ENCODE data around the gene PRRX2. TPM values are rescaled to one million over a fixed set of nuclear protein-coding genes. Genes with fewer than 3 reads are reported as not detected.

Gene PRRX2
- total RNA-seq = not detected

DNA sequence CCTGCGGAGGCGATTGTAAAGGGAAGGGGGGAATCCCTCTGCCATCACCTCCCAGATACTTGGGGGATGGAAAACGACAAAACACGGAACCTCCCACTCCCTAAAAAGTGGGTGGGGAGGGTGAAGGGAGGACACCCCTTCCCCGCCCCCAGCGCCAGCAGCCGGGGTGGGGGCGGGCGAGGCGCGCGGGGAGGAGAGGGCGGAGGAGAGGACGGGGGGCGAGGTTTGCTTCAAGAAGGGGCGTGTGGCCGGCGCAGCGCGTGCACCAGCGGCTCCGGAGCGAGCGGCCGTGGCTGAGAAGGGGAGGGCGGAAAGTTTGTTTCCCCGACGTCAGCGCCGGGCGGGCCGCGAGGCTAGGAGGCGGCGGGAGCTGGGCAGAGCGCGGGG lies at the start of gene PRRX2:
Gene PRRX2, plus strand, starts transcription at position 259 of the 387 bp plus-strand sequence. CDS start 221 bp downstream, outside the sequence.
- no peak for DNase-seq (ENCODE audit: low spot score)
- no peaks in the 10 kb centered on the region for H3K36me3 Mint-ChIP-seq
- H3K4me1 Mint-ChIP-seq (ENCODE audit: low read depth in 2 of 2) = peaks cover 0 to 4% of the 10 kb centered on the region in 2 donors
- ATAC-seq = peak; percentile 31 to 56
- H3K9me3 Mint-ChIP-seq = no peaks in the 10 kb centered on the region
- peaks cover 0 to 8% of the 10 kb centered on the region in 2 donors for H3K27me3 Mint-ChIP-seq
- peak within 1 kb of the TSS; percentile 71 for H3K4me3 Mint-ChIP-seq
- H3K27ac Mint-ChIP-seq = no peak within 1 kb of the TSS

- no peak overlapping the region for H3K4me3 Mint-ChIP-seq
- H3K4me1 Mint-ChIP-seq (ENCODE audit: low read depth in 2 of 2) = peaks cover 0 to 4% of the 10 kb centered on the region in 2 donors
- no peaks in the 10 kb centered on the region for H3K36me3 Mint-ChIP-seq
- H3K27me3 Mint-ChIP-seq = peaks cover 15 to 21% of the 10 kb centered on the region in 2 donors
- no peak overlapping the region for H3K27ac Mint-ChIP-seq
- H3K9me3 Mint-ChIP-seq = no peaks in the 10 kb centered on the region
- ATAC-seq = no peak
- DNase-seq (ENCODE audit: low spot score) = no peak
Measured at GRCh38 chr9:129617167-129617566, 48.3 kb upstream of the PRRX2 start.

GRCh38 chr9:129619787-129620668 lies 45.4 kb upstream of the PRRX2 start:
- Mint-ChIP-seq H3K9me3 (no peaks in the 10 kb centered on the region), H3K36me3 (no peaks in the 10 kb centered on the region), H3K27me3 (peaks cover 19 to 21% of the 10 kb centered on the region in 2 donors), H3K4me3 (no peak overlapping the region), H3K27ac (no peak overlapping the region), H3K4me1 (ENCODE audit: low read depth in 2 of 2) (peaks cover 13 to 14% of the 10 kb centered on the region in 2 donors)
- ATAC-seq (peak; percentile 15 to 52), DNase-seq (ENCODE audit: low spot score) (no peak)

GRCh38 chr9:129620669-129621295 lies 44.7 kb upstream of the PRRX2 start, which contains the start of gene C9orf50:
Gene C9orf50 (minus strand): TSS chr9:129621101. CDS start chr9:129620574, 527 bp downstream.
- H3K27ac Mint-ChIP-seq = no peak within 1 kb of the TSS
- peaks cover 14 to 19% of the 10 kb centered on the region in 2 donors for H3K4me1 Mint-ChIP-seq (ENCODE audit: low read depth in 2 of 2)
- H3K4me3 Mint-ChIP-seq = no peak within 1 kb of the TSS

GRCh38 chr9:129623331-129623730 lies 42.1 kb upstream of the PRRX2 start:
- Mint-ChIP-seq H3K4me1 (ENCODE audit: low read depth in 2 of 2) (peaks cover 27 to 33% of the 10 kb centered on the region in 2 donors), H3K27me3 (peaks cover 17% of the 10 kb centered on the region in 2 donors), H3K36me3 (no peaks in the 10 kb centered on the region), H3K27ac (peak overlapping the region in 1 of 2 donors; percentile 80), H3K9me3 (no peaks in the 10 kb centered on the region), H3K4me3 (peak overlapping the region; percentile 23)
- ATAC-seq (no peak), DNase-seq (ENCODE audit: low spot score) (no peak)

More at GRCh38 chr9:129620669-129621295, 44.7 kb upstream of the PRRX2 start, which contains the start of gene C9orf50:
- Mint-ChIP-seq H3K27me3 (peaks cover 19 to 21% of the 10 kb centered on the region in 2 donors), H3K9me3 (no peaks in the 10 kb centered on the region), H3K36me3 (no peaks in the 10 kb centered on the region)
- DNase-seq (ENCODE audit: low spot score) = no peak
- no peak for ATAC-seq

- H3K36me3 Mint-ChIP-seq = no peaks in the 10 kb centered on the region
- peak overlapping the region; percentile 60 for H3K4me3 Mint-ChIP-seq
- H3K27me3 Mint-ChIP-seq = peaks cover 8 to 11% of the 10 kb centered on the region in 2 donors
- H3K9me3 Mint-ChIP-seq = no peaks in the 10 kb centered on the region
- DNase-seq (ENCODE audit: low spot score) (no peak), ATAC-seq (peak in 1 of 2 donors; percentile 32)
- H3K4me1 Mint-ChIP-seq (ENCODE audit: low read depth in 2 of 2) = peaks cover 31 to 41% of the 10 kb centered on the region in 2 donors
- peak overlapping the region; percentile 80 to 83 for H3K27ac Mint-ChIP-seq
Measured at GRCh38 chr9:129624168-129624759, 41.2 kb upstream of the PRRX2 start.

GRCh38 chr9:129624947-129625346 lies 40.5 kb upstream of the PRRX2 start:
- Mint-ChIP-seq H3K36me3 (no peaks in the 10 kb centered on the region), H3K4me1 (ENCODE audit: low read depth in 2 of 2) (peaks cover 36 to 47% of the 10 kb centered on the region in 2 donors), H3K27me3 (peaks cover 5 to 11% of the 10 kb centered on the region in 2 donors), H3K9me3 (no peaks in the 10 kb centered on the region), H3K4me3 (peak overlapping the region; percentile 92), H3K27ac (peak overlapping the region; percentile 80 to 83)
- DNase-seq (ENCODE audit: low spot score) (no peak), ATAC-seq (peak; percentile 47 to 52)

GRCh38 chr9:129626079-129626624 lies 39.3 kb upstream of the PRRX2 start, which contains the start of gene NTMT1:
Gene NTMT1 (plus strand): TSS chr9:129626163. CDS start chr9:129632704, 6,541 bp downstream.
- H3K9me3 Mint-ChIP-seq = no peaks in the 10 kb centered on the region
- H3K27me3 Mint-ChIP-seq = peaks cover 2 to 8% of the 10 kb centered on the region in 2 donors
- peak within 1 kb of the TSS; percentile 92 for H3K4me3 Mint-ChIP-seq
- H3K36me3 Mint-ChIP-seq = no peaks in the 10 kb centered on the region
- peak; percentile 89 for DNase-seq (ENCODE audit: low spot score)
- peak within 1 kb of the TSS; percentile 80 to 83 for H3K27ac Mint-ChIP-seq
- H3K4me1 Mint-ChIP-seq (ENCODE audit: low read depth in 2 of 2) = peaks cover 44 to 49% of the 10 kb centered on the region in 2 donors
- ATAC-seq = peak; percentile 92 to 96

GRCh38 chr9:129626625-129627284 lies 38.7 kb upstream of the PRRX2 start:
- H3K36me3 Mint-ChIP-seq = no peaks in the 10 kb centered on the region
- peak overlapping the region; percentile 92 for H3K4me3 Mint-ChIP-seq
- no peaks in the 10 kb centered on the region for H3K9me3 Mint-ChIP-seq
- ATAC-seq = peak in 1 of 2 donors; percentile 41
- H3K27ac Mint-ChIP-seq = peak overlapping the region; percentile 80 to 83
- H3K4me1 Mint-ChIP-seq (ENCODE audit: low read depth in 2 of 2) = peaks cover 50 to 55% of the 10 kb centered on the region in 2 donors
- no peak for DNase-seq (ENCODE audit: low spot score)
- peaks cover 0 to 6% of the 10 kb centered on the region in 2 donors for H3K27me3 Mint-ChIP-seq

DNA sequence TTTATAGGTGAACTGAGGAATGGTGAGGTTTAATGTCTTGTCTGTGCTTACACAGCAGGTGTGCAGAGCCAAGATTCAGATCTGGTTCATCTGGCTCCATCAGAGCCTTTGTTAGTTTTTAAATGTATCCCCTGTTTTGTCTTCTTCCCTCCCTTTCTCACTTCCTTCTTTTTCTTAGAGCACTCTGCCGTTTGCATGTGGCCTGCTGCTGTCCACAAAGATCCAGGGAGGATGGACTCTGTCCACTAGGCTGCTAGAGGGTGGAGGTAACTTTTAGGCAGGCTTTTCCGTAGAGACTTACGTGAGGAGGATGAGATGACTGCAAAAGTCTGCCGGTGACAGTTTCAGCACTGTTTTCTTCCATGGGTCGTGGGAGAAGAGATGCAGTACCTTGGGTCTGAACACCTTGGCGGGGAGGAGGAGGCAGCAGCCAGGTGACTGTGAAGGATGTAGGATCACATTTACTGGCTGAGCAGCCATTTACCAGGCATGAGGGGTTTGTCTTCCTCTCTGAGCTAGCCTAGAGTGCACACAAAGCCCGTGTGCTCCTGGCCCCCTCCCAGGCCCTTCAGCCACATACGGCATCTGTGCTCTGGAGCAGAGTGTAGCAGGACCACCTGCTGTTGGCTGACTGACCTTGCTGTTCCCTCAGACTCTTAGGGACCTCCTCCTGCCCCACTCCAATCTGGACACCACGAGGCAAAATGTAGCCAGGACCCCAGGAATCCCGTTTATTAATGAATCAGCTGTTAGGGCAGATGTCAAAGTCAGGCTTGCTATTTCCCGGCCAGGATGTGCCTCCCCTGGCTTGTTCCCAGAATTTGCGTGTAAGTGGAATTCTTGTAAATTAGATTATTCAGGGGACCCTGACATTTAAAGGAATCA lies 37.6 kb upstream of the PRRX2 start:
- Mint-ChIP-seq H3K9me3 (no peaks in the 10 kb centered on the region), H3K36me3 (no peaks in the 10 kb centered on the region), H3K27me3 (peaks cover 0 to 6% of the 10 kb centered on the region in 2 donors), H3K4me3 (peak overlapping the region; percentile 92), H3K4me1 (ENCODE audit: low read depth in 2 of 2) (peaks cover 56 to 58% of the 10 kb centered on the region in 2 donors), H3K27ac (peak overlapping the region; percentile 80 to 83)
- DNase-seq (ENCODE audit: low spot score) = no peak
- no peak for ATAC-seq

GRCh38 chr9:129628709-129629108 lies 36.7 kb upstream of the PRRX2 start:
- Mint-ChIP-seq H3K4me1 (ENCODE audit: low read depth in 2 of 2) (peaks cover 53% of the 10 kb centered on the region in 2 donors), H3K36me3 (no peaks in the 10 kb centered on the region), H3K4me3 (peak overlapping the region; percentile 30), H3K9me3 (no peaks in the 10 kb centered on the region), H3K27ac (peak overlapping the region in 1 of 2 donors; percentile 26), H3K27me3 (no peaks in the 10 kb centered on the region)
- no peak for DNase-seq (ENCODE audit: low spot score)
- no peak for ATAC-seq

DNA sequence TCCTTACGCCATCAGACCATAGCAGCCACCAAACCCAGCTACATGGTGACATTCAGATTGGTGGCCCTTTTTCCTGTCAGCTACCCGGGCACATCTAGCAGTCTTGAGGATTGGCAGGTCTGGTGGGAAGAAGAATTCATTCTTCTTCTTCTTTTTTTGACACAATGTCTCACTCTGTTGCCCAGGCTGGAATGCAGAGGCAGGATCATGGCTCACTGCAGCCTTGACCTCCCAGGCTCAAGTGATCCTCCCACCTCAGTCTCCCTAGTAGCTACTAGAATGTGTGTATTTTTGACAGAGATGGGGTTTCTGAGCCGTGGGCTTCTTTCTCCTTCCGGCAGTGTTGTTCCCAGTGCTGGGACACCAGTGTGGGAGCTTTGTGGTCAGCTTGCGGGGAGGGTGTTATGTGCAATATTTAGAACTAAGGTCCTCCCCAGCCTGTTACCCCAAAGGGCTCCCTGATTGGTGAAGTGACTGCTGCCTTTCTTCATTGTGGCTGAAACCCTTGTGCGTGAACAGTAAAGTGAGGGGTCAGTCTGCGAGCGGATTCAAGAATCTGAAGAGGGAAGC lies 36.1 kb upstream of the PRRX2 start:
- ATAC-seq (no peak), DNase-seq (ENCODE audit: low spot score) (no peak)
- Mint-ChIP-seq H3K36me3 (no peaks in the 10 kb centered on the region), H3K27ac (peak overlapping the region; percentile 26 to 53), H3K9me3 (no peaks in the 10 kb centered on the region), H3K4me3 (peak overlapping the region; percentile 30), H3K27me3 (no peaks in the 10 kb centered on the region), H3K4me1 (ENCODE audit: low read depth in 2 of 2) (peaks cover 48 to 49% of the 10 kb centered on the region in 2 donors)
